OCI-LY1 (cell line): ENCODE measurements around the gene MICALL2.

Source experiments
- H2AFZ ChIP-seq: fragments of 200-600 bp; sonication (generic), shearing (Covaris generic); 2 replicates; pipeline ENCODE4 v1.6.0; 2014; ENCODE audit warnings: antibody characterized with exemption, mild to moderate bottlenecking, low read length
- H3F3A ChIP-seq: fragments of 200-600 bp; sonication (generic), shearing (Covaris generic); 2 replicates; pipeline ENCODE4 v1.6.0; 2014; ENCODE audit warnings: mild to moderate bottlenecking, antibody characterized with exemption, low read length, moderate library complexity; ENCODE audit not compliant: insufficient read depth
- H3K27ac ChIP-seq: fragments of 200-600 bp; sonication (generic); 2 replicates; pipeline ENCODE4 v1.5.1; 2014; ENCODE audit warnings: low read length, mixed run types, mild to moderate bottlenecking, low read depth; ENCODE audit not compliant: poor library complexity, severe bottlenecking
- H3K27me3 ChIP-seq: fragments of 200-600 bp; sonication (generic); 2 replicates; pipeline ENCODE4 v1.6.0; 2014; ENCODE audit warnings: antibody characterized with exemption, mild to moderate bottlenecking, low read length, moderate library complexity; ENCODE audit not compliant: insufficient read depth
- H3K36me3 ChIP-seq: fragments of 200-600 bp; sonication (generic); 2 replicates; pipeline ENCODE4 v1.6.1; 2014; ENCODE audit warnings: mild to moderate bottlenecking, antibody characterized with exemption, low read length, moderate library complexity, mixed read lengths; ENCODE audit not compliant: insufficient read depth
- H3K4me1 ChIP-seq: fragments of 200-600 bp; sonication (generic); 2 replicates; pipeline ENCODE4 v1.5.1; 2014; ENCODE audit warnings: mild to moderate bottlenecking, low read length, moderate library complexity; ENCODE audit not compliant: insufficient read depth, severe bottlenecking
- H3K4me2 ChIP-seq: fragments of 200-600 bp; sonication (generic), shearing (Covaris generic); 2 replicates; pipeline ENCODE4 v1.6.1; 2014; ENCODE audit warnings: low read length
- H3K4me3 ChIP-seq: fragments of 200-600 bp; sonication (generic); 2 replicates; pipeline ENCODE4 v1.5.1; 2014; ENCODE audit warnings: low read length, low read depth, mild to moderate bottlenecking, mixed read lengths; ENCODE audit not compliant: poor library complexity, severe bottlenecking
- H3K79me2 ChIP-seq: fragments of 200-600 bp; shearing (Covaris generic); 2 replicates; pipeline ENCODE4 v1.6.1; 2016; ENCODE audit warnings: mixed run types, low read length, mixed read lengths; ENCODE audit not compliant: insufficient read depth
- H3K9ac ChIP-seq: fragments of 200-600 bp; sonication (generic), shearing (Covaris generic); 2 replicates; pipeline ENCODE4 v1.6.1; 2014; ENCODE audit warnings: mild to moderate bottlenecking, low read length, mixed read lengths
- H3K9me2 ChIP-seq: fragments of 200-600 bp; sonication (generic), shearing (Covaris generic); 2 replicates; pipeline ENCODE4 v1.6.1; 2014; ENCODE audit warnings: low read depth, mild to moderate bottlenecking, low read length, mixed read lengths
- H3K9me3 ChIP-seq: fragments of 200-600 bp; shearing (Covaris generic); 2 replicates; pipeline ENCODE4 v1.6.1; 2014; ENCODE audit warnings: low read length, mixed read lengths
- H4K20me1 ChIP-seq: fragments of 200-600 bp; sonication (generic), shearing (Covaris generic); 2 replicates; pipeline ENCODE4 v1.6.0; 2016; ENCODE audit warnings: mild to moderate bottlenecking, low read length; ENCODE audit not compliant: insufficient read depth
- EZH2 ChIP-seq: fragments of 200-600 bp; sonication (generic), shearing (Covaris generic); IDR thresholded peaks from 2 replicates; pipeline ENCODE4 v1.8.0; 2017; ENCODE audit warnings: borderline replicate concordance, mixed run types, mild to moderate bottlenecking, antibody characterized with exemption, low read length, moderate library complexity, mixed read lengths
- TF ChIP-seq, protein P1 (sequence below): fragments of 200-600 bp; sonication (generic), shearing (Covaris generic); IDR thresholded peaks from 2 replicates; pipeline ENCODE4 v1.5.1; 2017; ENCODE audit warnings: mild to moderate bottlenecking, antibody characterized with exemption, low read length, moderate library complexity, mixed read lengths

MICALL2 gene

GRCh38 chr7:1493571-1493970 is 34.3 kb upstream of the MICALL2 start:
- no peak overlapping the region for H3K4me3 ChIP-seq
- H3K36me3 ChIP-seq = peaks cover 93% of the 10 kb centered on the region
- no peak for TF ChIP-seq EZH2
- TF ChIP-seq, protein P1, sequence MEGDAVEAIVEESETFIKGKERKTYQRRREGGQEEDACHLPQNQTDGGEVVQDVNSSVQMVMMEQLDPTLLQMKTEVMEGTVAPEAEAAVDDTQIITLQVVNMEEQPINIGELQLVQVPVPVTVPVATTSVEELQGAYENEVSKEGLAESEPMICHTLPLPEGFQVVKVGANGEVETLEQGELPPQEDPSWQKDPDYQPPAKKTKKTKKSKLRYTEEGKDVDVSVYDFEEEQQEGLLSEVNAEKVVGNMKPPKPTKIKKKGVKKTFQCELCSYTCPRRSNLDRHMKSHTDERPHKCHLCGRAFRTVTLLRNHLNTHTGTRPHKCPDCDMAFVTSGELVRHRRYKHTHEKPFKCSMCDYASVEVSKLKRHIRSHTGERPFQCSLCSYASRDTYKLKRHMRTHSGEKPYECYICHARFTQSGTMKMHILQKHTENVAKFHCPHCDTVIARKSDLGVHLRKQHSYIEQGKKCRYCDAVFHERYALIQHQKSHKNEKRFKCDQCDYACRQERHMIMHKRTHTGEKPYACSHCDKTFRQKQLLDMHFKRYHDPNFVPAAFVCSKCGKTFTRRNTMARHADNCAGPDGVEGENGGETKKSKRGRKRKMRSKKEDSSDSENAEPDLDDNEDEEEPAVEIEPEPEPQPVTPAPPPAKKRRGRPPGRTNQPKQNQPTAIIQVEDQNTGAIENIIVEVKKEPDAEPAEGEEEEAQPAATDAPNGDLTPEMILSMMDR = no peak
- no peak overlapping the region for H3K27ac ChIP-seq
- no peaks in the 10 kb centered on the region for H3F3A ChIP-seq
- H3K9me2 ChIP-seq = no peaks in the 10 kb centered on the region
- H4K20me1 ChIP-seq = no peaks in the 10 kb centered on the region
- no peak overlapping the region for H3K9ac ChIP-seq
- no peaks in the 10 kb centered on the region for H3K79me2 ChIP-seq
- H3K4me2 ChIP-seq = no peak overlapping the region
- no peaks in the 10 kb centered on the region for H3K27me3 ChIP-seq
- H3K4me1 ChIP-seq = no peaks in the 10 kb centered on the region
- no peaks in the 10 kb centered on the region for H3K9me3 ChIP-seq
- no peak overlapping the region for H2AFZ ChIP-seq

DNA sequence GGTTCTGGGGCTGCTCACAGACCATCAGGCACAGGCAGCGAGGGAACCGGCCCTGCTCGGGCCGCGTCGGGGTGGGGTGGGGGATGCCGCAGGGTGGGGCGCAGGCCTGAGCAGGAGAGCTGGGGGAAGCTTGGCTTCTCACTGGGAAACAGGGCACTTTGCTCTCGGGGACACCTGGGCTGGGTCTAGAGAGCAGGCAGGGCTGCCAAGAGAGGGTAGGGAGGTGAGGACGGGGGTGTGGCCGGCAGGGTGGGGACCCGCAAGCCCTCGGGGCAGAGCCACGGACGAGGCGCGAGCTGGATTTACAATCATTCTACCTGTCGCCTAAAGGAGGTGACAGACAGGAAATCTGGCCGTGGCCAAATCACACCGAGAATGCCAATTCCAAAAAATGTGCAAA is 33.9 kb upstream of the MICALL2 start:
- Histone ChIP-seq H3K4me1 (no peaks in the 10 kb centered on the region), H3K9me2 (no peaks in the 10 kb centered on the region), H3K4me3 (no peak overlapping the region), H2AFZ (no peak overlapping the region), H3K4me2 (no peak overlapping the region), H3K9ac (no peak overlapping the region), H3K36me3 (peaks cover 91% of the 10 kb centered on the region), H3K27me3 (no peaks in the 10 kb centered on the region), H3F3A (no peaks in the 10 kb centered on the region), H3K9me3 (no peaks in the 10 kb centered on the region), H3K79me2 (no peaks in the 10 kb centered on the region), H3K27ac (no peak overlapping the region), H4K20me1 (no peaks in the 10 kb centered on the region)
- TF ChIP-seq EZH2 = no peak
- TF ChIP-seq, protein P1 = no peak

GRCh38 chr7:1492640-1493039 is 33.4 kb upstream of the MICALL2 start:
- H3F3A ChIP-seq = no peaks in the 10 kb centered on the region
- no peak for TF ChIP-seq EZH2
- TF ChIP-seq, protein P1 = no peak
- no peaks in the 10 kb centered on the region for H3K27me3 ChIP-seq

More at GRCh38 chr7:1492640-1493039, 33.4 kb upstream of the MICALL2 start:
- Histone ChIP-seq H3K4me1 (no peaks in the 10 kb centered on the region), H3K9me2 (no peaks in the 10 kb centered on the region), H3K9me3 (no peaks in the 10 kb centered on the region), H3K27ac (no peak overlapping the region), H3K4me3 (no peak overlapping the region), H3K9ac (no peak overlapping the region), H3K4me2 (no peak overlapping the region), H4K20me1 (no peaks in the 10 kb centered on the region), H3K36me3 (peaks cover 90% of the 10 kb centered on the region), H2AFZ (no peak overlapping the region), H3K79me2 (no peaks in the 10 kb centered on the region)
